Naive thymus-derived CD4-positive, alpha-beta T cell (primary cell): ENCODE measurements around the gene ZNF532. TPM values are rescaled to one million over a fixed set of nuclear protein-coding genes. Genes with fewer than 3 reads are reported as not detected.

Experiments used
- ATAC-seq: fragments of 150-1000 bp; cut with Tn5 transposase; 2 replicates; pipeline ENCODE4 v1.10.0; 2021; ENCODE audit warnings: mild to moderate bottlenecking, moderate library complexity
- CTCF ChIA-PET: fragments of 350-600 bp; sonication (Branson Sonifier 250); formaldehyde crosslinking; loops from one replicate; lab custom pipeline; 2021; ENCODE audit warnings: antibody characterized with exemption; lab: Charles Lee
- POLR2A ChIA-PET: fragments of 350-600 bp; sonication (Branson Sonifier 250); formaldehyde crosslinking; loops from one replicate; lab custom pipeline; 2021; ENCODE audit warnings: antibody characterized with exemption, inconsistent platforms; lab: Charles Lee
- DNase-seq, 9 donors: peaks; one replicate each; pipeline versions ENCODE4 v3.0.0 to v3.0.0-alpha.2; 2020 to 2022; ENCODE audit warnings: mixed read lengths in 1 of 9
- H3K27ac ChIP-seq: one replicate; pipeline ENCODE4 v1.7.0; 2013; ENCODE audit warnings: mild to moderate bottlenecking, low read depth, low read length, moderate library complexity
- H3K27me3 ChIP-seq, 2 donors: one replicate each; pipeline ENCODE4 v1.7.0; 2013; ENCODE audit warnings: low read length in 2 of 2, mild to moderate bottlenecking in 2 of 2, moderate library complexity in 2 of 2; ENCODE audit not compliant: control insufficient read depth in 2 of 2, insufficient read depth in 2 of 2
- H3K36me3 ChIP-seq, 3 experiments: 1 replicate in 2 of 3; 2 replicates in 1 of 3; pipeline ENCODE4 v1.7.0; 2013; ENCODE audit warnings: low read length in 3 of 3, mild to moderate bottlenecking in 3 of 3, moderate library complexity in 1 of 3; ENCODE audit not compliant: insufficient read depth in 3 of 3, control insufficient read depth in 2 of 3
- H3K4me1 ChIP-seq, 2 donors: one replicate each; pipeline ENCODE4 v1.7.0; 2013; ENCODE audit warnings: low read length in 2 of 2, mild to moderate bottlenecking in 2 of 2, moderate library complexity in 1 of 2; ENCODE audit not compliant: control insufficient read depth in 2 of 2, insufficient read depth in 2 of 2
- H3K4me3 ChIP-seq: 2 replicates; pipeline ENCODE4 v1.7.0; 2013; ENCODE audit warnings: mild to moderate bottlenecking, low read length
- H3K9me3 ChIP-seq, 3 experiments: 1 replicate in 2 of 3; 2 replicates in 1 of 3; pipeline ENCODE4 v1.7.0; 2013; ENCODE audit warnings: low read length in 3 of 3; ENCODE audit not compliant: control insufficient read depth in 2 of 3
- H3K27ac Mint-ChIP-seq, 9 donors: one replicate each; pipeline ENCODE4 v1.8.0; 2020 to 2022; ENCODE audit warnings: mixed read lengths in 9 of 9, mild to moderate bottlenecking in 8 of 9, moderate library complexity in 5 of 9, inconsistent platforms in 2 of 9
- H3K27me3 Mint-ChIP-seq, 5 donors: one replicate each; pipeline ENCODE4 v1.8.0; 2021 to 2022; ENCODE audit warnings: mixed read lengths in 5 of 5, mild to moderate bottlenecking in 1 of 5
- H3K36me3 Mint-ChIP-seq, 5 donors: one replicate each; pipeline ENCODE4 v1.8.0; 2020 to 2022; ENCODE audit warnings: mixed read lengths in 5 of 5, mild to moderate bottlenecking in 3 of 5, inconsistent platforms in 1 of 5
- H3K4me1 Mint-ChIP-seq, 7 donors: one replicate each; pipeline ENCODE4 v1.8.0; 2020 to 2022; ENCODE audit warnings: mixed read lengths in 7 of 7, mild to moderate bottlenecking in 3 of 7, inconsistent platforms in 1 of 7
- H3K4me3 Mint-ChIP-seq, 10 donors: one replicate each; pipeline ENCODE4 v1.8.0; 2020 to 2022; ENCODE audit warnings: mild to moderate bottlenecking in 10 of 10, mixed read lengths in 10 of 10, moderate library complexity in 6 of 10, inconsistent platforms in 2 of 10
- H3K9me3 Mint-ChIP-seq, 11 donors: one replicate each; pipeline ENCODE4 v1.8.0; 2020 to 2022; ENCODE audit warnings: mixed read lengths in 11 of 11, mild to moderate bottlenecking in 4 of 11, inconsistent platforms in 1 of 11, moderate library complexity in 1 of 11
- intact Hi-C, 2 donors: fragments of 100-400 bp; cut with micrococcal nuclease; formaldehyde crosslinking; loops; one replicate each; pipeline ENCODE4 v1.15.1; 2023
- polyA plus RNA-seq, 2 donors: library from polyadenylated mRNA; unstranded; fragments of 300-500 nt; fragmentation: Illumina TruSeq; gene quantifications; one replicate each; pipeline ENCODE4 v1.2.3, GENCODE V29; 2021
- total RNA-seq, 6 experiments: library from RNA in 5 of 6; stranded (reverse) in 5 of 6; gene quantifications; 1 replicate in 5 of 6; 2 replicates in 1 of 6; pipeline ENCODE4 v1.2.3 and lab custom pipeline; 2021 to 2026

Gene ZNF532
- total and polyA plus RNA-seq, 7 experiments from 2014 or later = 0.28 to 15.7 (median 13.3) TPM; not detected in 1

GRCh38 chr18:58960946-58961722 lies 96.5 kb downstream of the ZNF532 start:
- intact Hi-C loops = no loop called here
- Histone ChIP-seq H3K9me3 (no peaks in the 10 kb centered on the region), H3K27me3 (no peaks in the 10 kb centered on the region), H3K27ac (no peak overlapping the region), H3K4me3 (no peak overlapping the region), H3K4me1 (no peaks in the 10 kb centered on the region), H3K36me3 (no peaks in the 10 kb centered on the region)
- peaks cover 0 to 2% (median 0%) of the 10 kb centered on the region in 7 donors for H3K4me1 Mint-ChIP-seq
- ChIA-PET POLR2A (no interaction called here), CTCF (no interaction called here)
- peaks cover 0 to 11% (median 2%) of the 10 kb centered on the region in 5 donors for H3K27me3 Mint-ChIP-seq
- H3K9me3 Mint-ChIP-seq = peaks cover 0 to 2% (median 0%) of the 10 kb centered on the region in 11 donors
- no peak overlapping the region for H3K27ac Mint-ChIP-seq
- H3K4me3 Mint-ChIP-seq = no peak overlapping the region
- ATAC-seq (no peak), DNase-seq (no peak)
- peaks cover 0 to 3% (median 0%) of the 10 kb centered on the region in 5 donors for H3K36me3 Mint-ChIP-seq

DNA sequence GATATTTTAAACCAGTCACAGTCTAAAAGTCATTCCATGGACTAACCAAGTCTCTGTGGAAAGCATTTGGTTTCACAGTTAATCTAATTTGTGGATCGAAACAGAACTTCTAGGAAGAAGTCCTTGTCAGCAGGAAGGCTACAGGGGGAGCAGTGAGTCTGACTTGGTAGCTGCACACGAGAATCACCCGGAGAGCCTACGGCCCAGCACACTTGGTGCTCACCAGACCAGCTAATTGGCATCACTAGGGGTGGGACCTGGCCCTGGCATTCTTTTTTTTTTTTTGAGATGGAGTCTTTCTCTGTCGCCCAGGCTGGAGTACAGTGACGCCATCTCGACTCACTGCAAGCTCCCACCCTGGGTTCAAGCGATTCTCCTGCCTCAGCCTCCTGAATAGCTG lies 97.7 kb downstream of the ZNF532 start:
- no peaks in the 10 kb centered on the region for H3K27me3 ChIP-seq
- no peak overlapping the region for H3K27ac Mint-ChIP-seq
- H3K9me3 Mint-ChIP-seq = peaks cover 0 to 2% (median 0%) of the 10 kb centered on the region in 11 donors
- no peak overlapping the region for H3K27ac ChIP-seq
- H3K36me3 ChIP-seq = no peaks in the 10 kb centered on the region
- no peaks in the 10 kb centered on the region for H3K4me1 ChIP-seq
- no peaks in the 10 kb centered on the region for H3K9me3 ChIP-seq
- ATAC-seq (no peak), DNase-seq (no peak)
- POLR2A ChIA-PET = no interaction called here
- peaks cover 0 to 2% (median 0%) of the 10 kb centered on the region in 7 donors for H3K4me1 Mint-ChIP-seq
- no peak overlapping the region for H3K4me3 Mint-ChIP-seq
- CTCF ChIA-PET = no interaction called here
- H3K4me3 ChIP-seq = no peak overlapping the region
- intact Hi-C loops = no loop called here
- peaks cover 0 to 9% (median 2%) of the 10 kb centered on the region in 5 donors for H3K27me3 Mint-ChIP-seq
- peaks cover 0 to 3% (median 0%) of the 10 kb centered on the region in 5 donors for H3K36me3 Mint-ChIP-seq

- Mint-ChIP-seq H3K4me3 (no peak overlapping the region), H3K4me1 (peaks cover 0 to 2% (median 0%) of the 10 kb centered on the region in 7 donors), H3K27me3 (peaks cover 0 to 9% (median 2%) of the 10 kb centered on the region in 5 donors), H3K36me3 (peaks cover 0 to 3% (median 0%) of the 10 kb centered on the region in 5 donors), H3K27ac (no peak overlapping the region), H3K9me3 (peaks cover 0 to 2% (median 0%) of the 10 kb centered on the region in 11 donors)
- ChIA-PET POLR2A (no interaction called here), CTCF (no interaction called here)
- Histone ChIP-seq H3K36me3 (no peaks in the 10 kb centered on the region), H3K4me1 (no peaks in the 10 kb centered on the region), H3K9me3 (no peaks in the 10 kb centered on the region), H3K4me3 (no peak overlapping the region), H3K27me3 (no peaks in the 10 kb centered on the region), H3K27ac (no peak overlapping the region)
- intact Hi-C loops = no loop called here
- no peak for ATAC-seq
- DNase-seq = no peak
Observed at GRCh38 chr18:58965291-58966004, 100.8 kb downstream of the ZNF532 start.

GRCh38 chr18:58966005-58966677 lies 101.5 kb downstream of the ZNF532 start:
- no peak overlapping the region for H3K27ac ChIP-seq
- Mint-ChIP-seq H3K27ac (no peak overlapping the region), H3K4me3 (no peak overlapping the region), H3K4me1 (peaks cover 0 to 2% (median 0%) of the 10 kb centered on the region in 7 donors), H3K9me3 (peaks cover 0 to 2% (median 0%) of the 10 kb centered on the region in 11 donors), H3K36me3 (peaks cover 0 to 3% (median 0%) of the 10 kb centered on the region in 5 donors), H3K27me3 (peaks cover 0 to 10% (median 2%) of the 10 kb centered on the region in 5 donors)
- no peak for ATAC-seq
- H3K4me1 ChIP-seq = no peaks in the 10 kb centered on the region
- DNase-seq = no peak
- no peak overlapping the region for H3K4me3 ChIP-seq
- CTCF ChIA-PET = no interaction called here
- H3K9me3 ChIP-seq = no peaks in the 10 kb centered on the region
- H3K36me3 ChIP-seq = no peaks in the 10 kb centered on the region
- POLR2A ChIA-PET = no interaction called here
- H3K27me3 ChIP-seq = no peaks in the 10 kb centered on the region
- intact Hi-C loops = no loop called here

- Mint-ChIP-seq H3K27ac (no peak overlapping the region), H3K27me3 (peaks cover 0 to 9% (median 4%) of the 10 kb centered on the region in 5 donors), H3K4me3 (no peak overlapping the region), H3K9me3 (peaks cover 0 to 2% (median 0%) of the 10 kb centered on the region in 11 donors), H3K36me3 (no peaks in the 10 kb centered on the region), H3K4me1 (peaks cover 0 to 2% (median 0%) of the 10 kb centered on the region in 7 donors)
- Histone ChIP-seq H3K4me1 (no peaks in the 10 kb centered on the region), H3K27me3 (no peaks in the 10 kb centered on the region), H3K27ac (no peak overlapping the region), H3K4me3 (no peak overlapping the region), H3K9me3 (no peaks in the 10 kb centered on the region), H3K36me3 (no peaks in the 10 kb centered on the region)
- POLR2A ChIA-PET = no interaction called here
- CTCF ChIA-PET = no interaction called here
- DNase-seq (no peak), ATAC-seq (no peak)
- intact Hi-C loops = no loop called here
Observed at GRCh38 chr18:58966704-58967103, 102.0 kb downstream of the ZNF532 start.

- Histone ChIP-seq H3K36me3 (no peaks in the 10 kb centered on the region), H3K9me3 (no peaks in the 10 kb centered on the region), H3K4me1 (no peaks in the 10 kb centered on the region), H3K27me3 (no peaks in the 10 kb centered on the region), H3K27ac (no peak overlapping the region), H3K4me3 (no peak overlapping the region)
- ChIA-PET POLR2A (no interaction called here), CTCF (no interaction called here)
- Mint-ChIP-seq H3K27me3 (peaks cover 0 to 11% (median 9%) of the 10 kb centered on the region in 5 donors), H3K9me3 (peaks cover 0 to 2% (median 0%) of the 10 kb centered on the region in 11 donors), H3K4me1 (peaks cover 0 to 4% (median 0%) of the 10 kb centered on the region in 7 donors), H3K36me3 (no peaks in the 10 kb centered on the region), H3K27ac (no peak overlapping the region), H3K4me3 (no peak overlapping the region)
- ATAC-seq (no peak), DNase-seq (no peak)
- intact Hi-C loops = no loop called here
Observed at GRCh38 chr18:58967751-58968254, 103.1 kb downstream of the ZNF532 start.
